Measurements from ENCODE around the gene DISC1.
A peak's percentile ranks its signal among the peaks of the same experiment; 100 is the strongest.

DISC1 gene

DNA sequence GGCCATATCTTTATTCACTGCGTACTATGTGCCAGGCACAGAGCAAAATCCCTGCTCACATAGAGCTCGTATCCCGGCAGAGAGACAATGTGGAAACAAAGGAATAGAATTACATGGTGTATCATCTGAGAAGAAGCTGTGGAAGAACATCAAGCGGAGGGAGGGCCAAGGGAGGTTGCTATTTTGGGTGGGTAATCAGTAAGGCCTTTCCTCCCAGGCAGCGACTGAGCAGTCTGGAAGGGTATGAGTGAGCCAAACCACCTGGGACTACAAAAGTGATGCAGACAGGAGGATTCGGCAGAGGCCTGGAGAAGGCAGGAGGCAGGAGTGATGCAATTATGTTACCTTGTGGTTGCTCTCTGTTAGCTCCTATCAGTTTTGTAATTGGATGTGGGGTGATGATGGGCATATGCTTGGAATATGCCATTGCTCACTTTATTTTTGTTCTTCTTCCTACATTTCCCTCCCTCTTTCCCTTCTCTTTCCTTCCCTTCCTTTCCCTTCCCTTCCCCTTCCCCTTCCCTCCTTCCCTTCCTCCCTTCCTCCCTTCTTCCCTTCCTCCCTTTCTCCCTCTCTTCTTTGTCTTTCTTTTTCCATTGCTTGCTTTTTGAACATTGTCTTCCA, 172.9 kb downstream of the DISC1 start:
- no peak for TF ChIP-seq CTCF (IDR thresholded peaks at IDR 0.05)

GRCh38 chr1:231800108-231800507, 173.5 kb downstream of the DISC1 start:
- TF ChIP-seq CTCF (IDR thresholded peaks at IDR 0.05), result no peak

DNA sequence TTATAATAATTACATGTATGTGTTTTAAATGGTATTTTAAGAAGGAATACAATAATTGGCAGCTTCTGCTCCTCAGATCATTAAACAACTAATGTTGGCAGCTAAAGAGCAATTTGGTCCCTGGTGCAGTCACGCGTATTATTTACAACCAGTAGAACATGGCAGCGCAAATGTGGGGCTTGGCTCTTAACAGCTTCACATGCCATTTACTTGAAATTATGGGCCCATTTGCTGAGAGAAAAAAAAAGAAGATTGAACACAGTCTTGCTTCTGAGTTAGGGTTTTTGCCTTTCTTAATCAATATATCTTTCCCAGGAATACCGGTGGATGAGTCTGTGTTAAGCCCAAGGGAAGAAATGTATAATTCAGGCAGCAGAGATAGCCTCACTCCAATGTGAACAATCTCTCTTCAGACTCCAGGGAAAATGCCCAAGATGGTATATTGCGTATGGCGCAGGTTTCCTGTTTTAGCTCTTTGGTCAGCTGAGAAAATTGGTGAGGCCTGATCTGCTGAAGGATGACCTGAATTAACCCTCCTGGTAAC, 174.5 kb downstream of the DISC1 start:
- TF ChIP-seq CTCF (IDR thresholded peaks at IDR 0.05), result no peak

GRCh38 chr1:231803353-231803752, 176.8 kb downstream of the DISC1 start:
- no peak for TF ChIP-seq CTCF (IDR thresholded peaks at IDR 0.05)

- TF ChIP-seq CTCF (IDR thresholded peaks at IDR 0.05), result peak; percentile 92
Observed at GRCh38 chr1:231806623-231807495, 180.3 kb downstream of the DISC1 start.

DNA sequence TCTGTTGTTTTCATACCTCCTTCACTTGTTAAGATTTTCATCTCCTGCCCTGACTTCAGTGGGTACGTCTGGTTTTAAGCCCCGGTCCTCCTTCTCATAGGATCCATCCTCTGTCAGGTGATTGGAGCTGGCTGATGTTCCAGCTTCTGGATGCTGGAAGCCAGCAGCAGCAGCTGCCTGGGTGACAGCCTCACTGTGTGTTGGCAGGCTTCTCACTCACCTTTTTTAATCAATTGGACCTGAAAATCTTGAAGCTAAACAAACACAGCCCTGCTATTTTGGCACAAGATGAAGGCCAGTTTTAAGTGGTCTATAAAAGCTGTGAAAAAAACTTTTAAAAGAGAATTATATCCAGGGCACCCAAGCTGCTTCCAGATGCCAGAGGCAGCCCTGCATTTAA, 181.0 kb downstream of the DISC1 start:
- TF ChIP-seq CTCF (IDR thresholded peaks at IDR 0.05), result no peak

- no peak for TF ChIP-seq CTCF (IDR thresholded peaks at IDR 0.05)
Observed at GRCh38 chr1:231808116-231808515, 181.5 kb downstream of the DISC1 start.

All from LNCAP (cell line).